Ovary (tissue), 9 donors: ENCODE results near the gene NPAT. TPM values are rescaled to one million over a fixed set of nuclear protein-coding genes. Genes with fewer than 3 reads are reported as not detected.

Experiments used
- DNase-seq, 5 donors: peaks; one replicate each; pipeline ENCODE4 v3.0.0-alpha.2; 2019 to 2020
- H3K27ac ChIP-seq, 2 donors: fragments of 200-600 bp; one replicate each; pipeline versions ENCODE4 v1.5.1 to v1.8.0; 2019 to 2022
- H3K27me3 ChIP-seq: fragments of 200-600 bp; one replicate; pipeline ENCODE4 v1.8.0; 2022
- H3K36me3 ChIP-seq: fragments of 200-600 bp; sonication (generic); one replicate; pipeline ENCODE4 v1.5.1; 2019
- H3K4me1 ChIP-seq: one replicate; pipeline ENCODE4 v1.8.1; 2013; ENCODE audit warnings: mild to moderate bottlenecking, moderate library complexity; ENCODE audit not compliant: insufficient read depth
- H3K4me3 ChIP-seq: fragments of 200-600 bp; sonication (generic); one replicate; pipeline ENCODE4 v1.5.1; 2017
- H3K9me3 ChIP-seq, 2 donors: fragments of 200-600 bp in 1 of 2; sonication (generic) in 1 of 2; one replicate each; pipeline versions ENCODE4 v1.5.1 to v1.8.1; 2013 to 2019; ENCODE audit warnings: mild to moderate bottlenecking in 1 of 2, moderate library complexity in 1 of 2
- CTCF ChIP-seq, 3 donors: fragments of 450-650 bp in 2 of 3; fragments of 200-600 bp in 1 of 3; IDR thresholded peaks; one replicate each; pipeline versions ENCODE4 v1.5.1 to v1.8.0; 2016 to 2022; ENCODE audit warnings: antibody characterized with exemption in 3 of 3, mild to moderate bottlenecking in 1 of 3
- EP300 ChIP-seq: sonication (generic); formaldehyde crosslinking; IDR thresholded peaks from one replicate; pipeline ENCODE4 v1.6.1; 2017; ENCODE audit warnings: antibody characterized with exemption
- POLR2A ChIP-seq: fragments of 450-650 bp; IDR thresholded peaks from one replicate; pipeline ENCODE4 v1.6.1; 2017; ENCODE audit warnings: antibody characterized with exemption, mild to moderate bottlenecking, moderate library complexity
- WGBS, 3 donors: extraction: QIAGEN DNeasy Blood & Tissue Kit in 1 of 3; methylation state at CpG; one replicate each; pipeline versions ENCODE4 v1.1.5 to v1.1.7; 2013 to 2017; 5-methylcytosine and 5-hydroxymethylcytosine counted together
- intact Hi-C, 4 donors: fragments of 100-400 bp; cut with DNase I; formaldehyde crosslinking; loops; one replicate each; pipeline versions ENCODE4 v1.11.0 to v1.15.1; 2022 to 2023
- polyA plus RNA-seq, 2 donors: library from polyadenylated mRNA; stranded (reverse); fragments of 200-250 nt in 1 of 2; fragments of 350-450 nt in 1 of 2; fragmentation: Illumina TruSeq in 1 of 2; extraction: RNeasy Lipid Tissue Mini Kit (QIAGEN cat#74804) in 1 of 2; gene quantifications; one replicate each; pipeline ENCODE4 v1.2.3, GENCODE V29; 2013 to 2014
- total RNA-seq, 7 donors: library from RNA; depleted of rRNA in 2 of 7; stranded (reverse); fragments of >200 nt in 2 of 7; fragmentation: NEBNext Ultra II Directional in 3 of 7; extraction: Animal tissue kit (Norgen Biotek cat#: 25700) in 3 of 7; gene quantifications; one replicate each; pipeline versions ENCODE4 v1.1.0 to v1.2.4, GENCODE V29; 2016 to 2023
- donor health status: DM: no; HTN: no; CAD: no; lungs with moderate emphysema.
- donor health status: DM: no; HTN: no; CAD: no.
- donor health status: Bipolar disorder and iron deficiency.
- donor health status: DM: yes; HTN: yes; CAD: no.
- donor health status: DM: no; HTN: no; CAD: no.
- donor health status: DM: yes; HTN: yes; CAD: no.

Gene NPAT
- total and polyA plus RNA-seq, 9 donors = 6.2 to 23.3 (median 16.5) TPM

- H3K4me1 ChIP-seq = no peaks in the 10 kb centered on the region
- no peak for DNase-seq
- H3K27me3 ChIP-seq = no peaks in the 10 kb centered on the region
- intact Hi-C loops = no loop called here
- no peak overlapping the region for H3K4me3 ChIP-seq
- H3K27ac ChIP-seq = no peak overlapping the region
- no peaks in the 10 kb centered on the region for H3K36me3 ChIP-seq
- no peaks in the 10 kb centered on the region for H3K9me3 ChIP-seq
- TF ChIP-seq EP300 = no peak
- TF ChIP-seq CTCF (IDR thresholded peaks at IDR 0.05) = no peak
- TF ChIP-seq POLR2A = no peak
- 89 to 90% (median 90%) methylated on average over 5 of the region's 5 CpGs for WGBS, 3 donors
These were observed 61.4 kb downstream of the NPAT start for GRCh38 chr11:108160970-108161566.

GRCh38 chr11:108154591-108154990 is 67.8 kb downstream of the NPAT start:
- 28 to 51% (median 29%) methylated on average over 2 of the region's 2 CpGs for WGBS, 3 donors
- DNase-seq = no peak

GRCh38 chr11:108148556-108148955 is 73.9 kb downstream of the NPAT start:
- H3K9me3 ChIP-seq = no peaks in the 10 kb centered on the region
- H3K27ac ChIP-seq = no peak overlapping the region
- no peak for DNase-seq
- H3K27me3 ChIP-seq = no peaks in the 10 kb centered on the region
- TF ChIP-seq EP300 = no peak
- no peak for TF ChIP-seq POLR2A
- no peak for TF ChIP-seq CTCF (IDR thresholded peaks at IDR 0.05)
- no peaks in the 10 kb centered on the region for H3K4me1 ChIP-seq
- no peaks in the 10 kb centered on the region for H3K36me3 ChIP-seq
- WGBS, 3 donors = 7 to 16% (median 9%) methylated on average over 3 of the region's 3 CpGs
- H3K4me3 ChIP-seq = no peak overlapping the region
- intact Hi-C loops = no loop called here

More at GRCh38 chr11:108154591-108154990, 67.8 kb downstream of the NPAT start:
- Histone ChIP-seq H3K27ac (no peak overlapping the region), H3K36me3 (no peaks in the 10 kb centered on the region), H3K4me3 (no peak overlapping the region), H3K27me3 (no peaks in the 10 kb centered on the region), H3K4me1 (no peaks in the 10 kb centered on the region), H3K9me3 (no peaks in the 10 kb centered on the region)
- TF ChIP-seq POLR2A (no peak), EP300 (no peak), CTCF (IDR thresholded peaks at IDR 0.05) (no peak)
- intact Hi-C loops = no loop called here

GRCh38 chr11:108147150-108147549 is 75.3 kb downstream of the NPAT start:
- Histone ChIP-seq H3K27ac (no peak overlapping the region), H3K4me3 (no peak overlapping the region), H3K9me3 (no peaks in the 10 kb centered on the region), H3K4me1 (no peaks in the 10 kb centered on the region), H3K36me3 (no peaks in the 10 kb centered on the region), H3K27me3 (no peaks in the 10 kb centered on the region)
- intact Hi-C loops = no loop called here
- TF ChIP-seq POLR2A (no peak), CTCF (IDR thresholded peaks at IDR 0.05) (no peak), EP300 (no peak)
- no peak for DNase-seq
- 48 to 86% (median 58%) methylated on average over 1 of the region's 1 CpG for WGBS, 3 donors
